GM12878 (cell line): ENCODE results near the gene RGS12. TPM values are rescaled to one million over a fixed set of nuclear protein-coding genes. Genes with fewer than 3 reads are reported as not detected.

Experiments
- ATAC-seq: fragments of 200-7000 bp; cut with Tn5 transposase; 3 replicates; pipeline ENCODE4 v1.9.1; 2020; ENCODE audit warnings: mild to moderate bottlenecking, moderate library complexity
- BruUV-seq: library from RNA; stranded (reverse); fragments of 400-500 nt; replicated peaks from 2 replicates; lab custom pipeline; 2021; lab: Mats Ljungman, UMichigan
- CTCF ChIA-PET: fragments of 300-600 bp; sonication (Branson Sonifier 250); formaldehyde crosslinking; extraction: SDS; loops from one replicate; lab custom pipeline; 2021; ENCODE audit warnings: inconsistent platforms; lab: Yijun Ruan, JAX
- POLR2A ChIA-PET: fragments of 350-600 bp; formaldehyde crosslinking; extraction: SDS; loops from one replicate; lab custom pipeline; 2021; ENCODE audit warnings: inconsistent platforms; lab: Charles Lee
- RAD21 ChIA-PET: fragments of 300-600 bp; sonication (Branson Sonifier 250); formaldehyde crosslinking; loops from one replicate; lab custom pipeline; 2023; ENCODE audit warnings: antibody characterized with exemption; ENCODE audit not compliant: unreplicated experiment; lab: Charles Lee
- SMC1A ChIA-PET: fragments of 300-600 bp; sonication (Branson Sonifier 250); formaldehyde crosslinking; loops from one replicate; lab custom pipeline; 2023; ENCODE audit not compliant: unreplicated experiment, uncharacterized antibody; lab: Charles Lee
- DNase-seq: peaks from one replicate; pipeline ENCODE4 v3.0.0-alpha.2; 2011; ENCODE audit warnings: low read depth, low spot score
- FAIRE-seq: peaks from 3 replicates; lab custom pipeline; 2011; peaks lifted over from hg19 to GRCh38; lab: Jason Lieb, UNC
- H2AFZ ChIP-seq: 2 replicates; pipeline ENCODE4 v1.6.0; 2011; ENCODE audit warnings: low read depth, low read length, control low read depth; ENCODE audit not compliant: control insufficient read depth
- H3K27ac ChIP-seq: 2 replicates; pipeline ENCODE4 v1.5.1; 2011; ENCODE audit warnings: control low read depth; ENCODE audit not compliant: control insufficient read depth, insufficient read depth
- H3K27me3 ChIP-seq, 2 experiments: replicated peaks in 1 of 2; 2 replicates each; pipeline versions ENCODE4 v1.6.0 to v1.6.1; 2011; ENCODE audit warnings: low read length in 1 of 2; ENCODE audit not compliant: control insufficient read depth in 2 of 2, insufficient read depth in 2 of 2
- H3K36me3 ChIP-seq, 2 experiments: 2 replicates each; pipeline ENCODE4 v1.5.1; 2011; ENCODE audit warnings: low read length in 1 of 2; ENCODE audit not compliant: control insufficient read depth in 2 of 2, insufficient read depth in 2 of 2
- H3K4me1 ChIP-seq: 2 replicates; pipeline ENCODE4 v1.6.1; 2011; ENCODE audit warnings: mild to moderate bottlenecking, low read length, moderate library complexity, mixed read lengths; ENCODE audit not compliant: control insufficient read depth, insufficient read depth
- H3K4me2 ChIP-seq: 2 replicates; pipeline ENCODE4 v1.6.0; 2011; ENCODE audit warnings: control low read depth; ENCODE audit not compliant: control insufficient read depth, insufficient read depth
- H3K4me3 ChIP-seq: fragments of 200-600 bp; sonication (generic); 2 replicates; pipeline ENCODE4 v1.5.1; 2016
- H3K79me2 ChIP-seq: 2 replicates; pipeline ENCODE4 v1.6.0; 2011; ENCODE audit warnings: low read length; ENCODE audit not compliant: control insufficient read depth, insufficient read depth
- H3K9ac ChIP-seq: 2 replicates; pipeline ENCODE4 v1.8.0; 2011; ENCODE audit warnings: low read length, control low read depth, mixed read lengths; ENCODE audit not compliant: control insufficient read depth, insufficient read depth
- H3K9me3 ChIP-seq: replicated peaks from 3 replicates; pipeline ENCODE4 v1.5.1; 2011; ENCODE audit warnings: mild to moderate bottlenecking, low read length; ENCODE audit not compliant: control insufficient read depth, insufficient read depth
- H4K20me1 ChIP-seq: 2 replicates; pipeline ENCODE4 v1.6.0; 2011; ENCODE audit not compliant: control insufficient read depth, insufficient read depth
- ASH2L ChIP-seq: fragments of 300-600, 200-600 bp; sonication (generic); IDR thresholded peaks from 2 replicates; pipeline ENCODE4 v1.6.1; 2017; ENCODE audit warnings: low read depth, mild to moderate bottlenecking, borderline replicate concordance
- BRCA1 ChIP-seq: IDR thresholded peaks from 2 replicates; pipeline ENCODE4 v1.6.1; 2011; ENCODE audit warnings: low read depth, low read length, improper control_type of control experiment
- CBX3 ChIP-seq: fragments of 200-600 bp; sonication (generic); IDR thresholded peaks from 2 replicates; pipeline ENCODE4 v1.6.1; 2016; ENCODE audit warnings: low read depth, borderline replicate concordance
- E2F8 ChIP-seq: fragments of 450-650 bp; IDR thresholded peaks from 2 replicates; pipeline ENCODE4 v1.6.1; 2018; ENCODE audit warnings: mild to moderate bottlenecking, low read depth, moderate library complexity; ENCODE audit not compliant: partially characterized antibody
- EGR1 ChIP-seq, 2 experiments: IDR thresholded peaks; 1 replicate in 1 of 2; 2 replicates in 1 of 2; pipeline ENCODE4 v1.6.1; 2011 to 2012; ENCODE audit warnings: low read depth in 2 of 2, low read length in 2 of 2, borderline replicate concordance in 1 of 2, mild to moderate bottlenecking in 1 of 2, moderate library complexity in 1 of 2
- GATAD2B ChIP-seq: fragments of 450-650 bp; conservative IDR thresholded peaks from 2 replicates; pipeline ENCODE4 v1.6.1; 2017; ENCODE audit warnings: low read depth, mild to moderate bottlenecking, moderate library complexity
- MAX ChIP-seq: IDR thresholded peaks from 2 replicates; pipeline ENCODE4 v1.6.1; 2012; ENCODE audit warnings: low read depth, low read length, improper control_type of control experiment
- NFIC ChIP-seq: IDR thresholded peaks from 2 replicates; pipeline ENCODE4 v1.6.1; 2012; ENCODE audit warnings: low read depth, mild to moderate bottlenecking, inconsistent platforms, low read length, moderate library complexity
- REST ChIP-seq: IDR thresholded peaks from 2 replicates; pipeline ENCODE4 v1.6.1; 2012; ENCODE audit warnings: mild to moderate bottlenecking, low read depth, low read length
- SMAD5 ChIP-seq: IDR thresholded peaks from 2 replicates; pipeline ENCODE4 v1.6.1; 2016; ENCODE audit warnings: antibody characterized with exemption, low read depth
- SMARCA5 ChIP-seq: fragments of 450-650 bp; IDR thresholded peaks from 2 replicates; pipeline ENCODE4 v1.6.1; 2017; ENCODE audit warnings: mild to moderate bottlenecking
- STAT3 ChIP-seq: IDR thresholded peaks from 2 replicates; pipeline ENCODE4 v1.6.1; 2011; ENCODE audit warnings: low read depth, low read length, improper control_type of control experiment
- TAF1 ChIP-seq: IDR thresholded peaks from 2 replicates; pipeline ENCODE4 v1.6.1; 2011; ENCODE audit warnings: mild to moderate bottlenecking, low read depth, low read length, borderline replicate concordance
- TCF7 ChIP-seq: IDR thresholded peaks from 2 replicates; pipeline ENCODE4 v1.6.1; 2014; ENCODE audit warnings: antibody characterized with exemption, borderline replicate concordance
- ZNF622 ChIP-seq: fragments of 450-650 bp; IDR thresholded peaks from 2 replicates; pipeline ENCODE4 v1.6.1; 2017; ENCODE audit warnings: mild to moderate bottlenecking, inconsistent platforms
- WGBS: methylation state at CpG from one replicate; pipeline ENCODE4 v1.1.6; 2016; ENCODE audit warnings: low lambda C conversion rate; ENCODE audit not compliant: insufficient replicate concordance, insufficient coverage; ENCODE audit errors: missing lambda C conversion rate; 5-methylcytosine and 5-hydroxymethylcytosine counted together
- in situ Hi-C: fragments of 300-500 bp; cut with MboI; formaldehyde crosslinking; loops from 9 replicates; pipeline ENCODE4 v1.14.3; 2018; ENCODE audit warnings: mixed read lengths
- intact Hi-C: fragments of 100-400 bp; cut with micrococcal nuclease; formaldehyde crosslinking; loops from one replicate; pipeline ENCODE4 v1.14.2; 2022; ENCODE audit not compliant: unreplicated experiment
- polyA plus RNA-seq, 11 experiments: library from polyadenylated mRNA; depleted of rRNA in 4 of 11; unstranded in 6 of 11; stranded (reverse) in 5 of 11; fragments of >200 nt; fragmentation: Nextera tagmentation in 4 of 11; fragmentation: Illumina TruSeq in 1 of 11; extraction: Ambion mirVana in 4 of 11; extraction: Trizol in 1 of 11; gene quantifications; 1 replicate in 1 of 11; 2 replicates in 10 of 11; pipeline versions ENCODE4 v1.2.1 to v1.2.3, GENCODE V29; 2011 to 2016; ENCODE audit warnings: inconsistent platforms in 2 of 11, missing spikeins in 2 of 11, low read depth in 1 of 11
- total RNA-seq, 4 experiments: library from RNA; depleted of rRNA in 3 of 4; stranded (reverse); fragments of >200 nt in 3 of 4; fragmentation: Illumina TruSeq in 1 of 4; extraction: Trizol in 1 of 4; gene quantifications; 2 replicates each; pipeline versions ENCODE4 v1.2.1 to v1.2.3, GENCODE V29; 2013 to 2021

Gene RGS12
- total and polyA plus RNA-seq, 10 of the 15 experiments (the other 5 are each of a cell fraction or from before 2014, with no cell fraction given) = 0.02 to 2.2 (median 0.73) TPM

- no peak for TF ChIP-seq ZNF622
- TF ChIP-seq EGR1 (IDR thresholded peaks at IDR 0.05; ENCODE audit: borderline replicate concordance in 1 of 2, low read depth in 2 of 2, low read length in 2 of 2) = peak in 1 of 2 experiments; percentile 12; a peak in 1 of 3 replicates
- no peak for TF ChIP-seq SMARCA5
- TF ChIP-seq STAT3 = no peak
- no peak for TF ChIP-seq SMAD5
- TF ChIP-seq GATAD2B = 0 out of 2 replicates have a peak, but pooled peaks have one; percentile 69
- no peak for TF ChIP-seq BRCA1
- TF ChIP-seq CBX3 = no peak
- no peak for TF ChIP-seq TCF7
Observed at GRCh38 chr4:3292571-3293400, at the start of gene RGS12 (continued).

GRCh38 chr4:3243136-3243780 is 49.6 kb upstream of the RGS12 start:
- in situ Hi-C loops (no loop called here), intact Hi-C loops (no loop called here)
- ChIA-PET SMC1A (interaction anchor here (0.7 to 1.2 kb wide), 2 partner anchors 46 to 229 kb away, joined by 3 read pairs; no protein-coding TSS in a partner anchor), CTCF (interaction anchor here (1.1 kb wide), 1 partner anchor 18 kb away, joined by 4 read pairs; no protein-coding TSS in a partner anchor), POLR2A (no interaction called here), RAD21 (no interaction called here)
- no peak overlapping the region for H3K9ac ChIP-seq
- no peaks in the 10 kb centered on the region for H3K79me2 ChIP-seq
- no peak for ATAC-seq
- H4K20me1 ChIP-seq = no peaks in the 10 kb centered on the region
- no peak overlapping the region for H3K4me3 ChIP-seq
- no peak overlapping the region for H3K4me2 ChIP-seq
- DNase-seq = no peak
- no peak overlapping the region for H3K27ac ChIP-seq
- peaks cover 2 to 21% of the 10 kb centered on the region in 2 experiments; a peak in 3 of 4 replicates for H3K36me3 ChIP-seq
- FAIRE-seq = no peak
- no TSS peak for BruUV-seq
- no peaks in the 10 kb centered on the region for H3K27me3 ChIP-seq
- no peaks in the 10 kb centered on the region for H3K4me1 ChIP-seq
- H2AFZ ChIP-seq = no peak overlapping the region
- H3K9me3 ChIP-seq = no peaks in the 10 kb centered on the region
- 93% methylated on average over 23 of the region's 23 CpGs for WGBS
- TF ChIP-seq ASH2L (no peak), E2F8 (no peak), REST (no peak), TAF1 (no peak), NFIC (no peak), MAX (no peak)
